22Rv1 (cell line): Measurements from ENCODE around the gene PIGR.

Source experiments
- H3K27ac ChIP-seq: fragments of 450-650 bp; 2 replicates; pipeline ENCODE4 v1.5.1; 2017
- CTCF ChIP-seq: fragments of 450-650 bp; IDR thresholded peaks from 2 replicates; pipeline ENCODE4 v1.5.1; 2017; ENCODE audit warnings: mild to moderate bottlenecking
- ZFX ChIP-seq: fragments of 450-650 bp; IDR thresholded peaks from 2 replicates; pipeline ENCODE4 v1.6.1; 2017; ENCODE audit warnings: antibody characterized with exemption, borderline replicate concordance

Gene PIGR

GRCh38 chr1:206883160-206883559 is 63.1 kb downstream of the PIGR start:
- H3K27ac ChIP-seq, result no peak overlapping the region
- no peak for TF ChIP-seq CTCF

GRCh38 chr1:206882555-206882954 is 63.7 kb downstream of the PIGR start:
- TF ChIP-seq CTCF (peak; percentile 24), ZFX (no peak)
- no peak overlapping the region for H3K27ac ChIP-seq

GRCh38 chr1:206880314-206880713 is 66.0 kb downstream of the PIGR start:
- H3K27ac ChIP-seq, result no peak overlapping the region
- no peak for TF ChIP-seq ZFX
- no peak for TF ChIP-seq CTCF
